Activated CD4-positive, alpha-beta T cell treated with anti-CD3 and anti-CD28 coated beads for 1 hour (primary cell): ENCODE measurements around the gene PLP1.

Experiments
- DNase-seq: peaks from one replicate; pipeline ENCODE4 v3.0.0-alpha.2; 2020

PLP1 gene

DNA sequence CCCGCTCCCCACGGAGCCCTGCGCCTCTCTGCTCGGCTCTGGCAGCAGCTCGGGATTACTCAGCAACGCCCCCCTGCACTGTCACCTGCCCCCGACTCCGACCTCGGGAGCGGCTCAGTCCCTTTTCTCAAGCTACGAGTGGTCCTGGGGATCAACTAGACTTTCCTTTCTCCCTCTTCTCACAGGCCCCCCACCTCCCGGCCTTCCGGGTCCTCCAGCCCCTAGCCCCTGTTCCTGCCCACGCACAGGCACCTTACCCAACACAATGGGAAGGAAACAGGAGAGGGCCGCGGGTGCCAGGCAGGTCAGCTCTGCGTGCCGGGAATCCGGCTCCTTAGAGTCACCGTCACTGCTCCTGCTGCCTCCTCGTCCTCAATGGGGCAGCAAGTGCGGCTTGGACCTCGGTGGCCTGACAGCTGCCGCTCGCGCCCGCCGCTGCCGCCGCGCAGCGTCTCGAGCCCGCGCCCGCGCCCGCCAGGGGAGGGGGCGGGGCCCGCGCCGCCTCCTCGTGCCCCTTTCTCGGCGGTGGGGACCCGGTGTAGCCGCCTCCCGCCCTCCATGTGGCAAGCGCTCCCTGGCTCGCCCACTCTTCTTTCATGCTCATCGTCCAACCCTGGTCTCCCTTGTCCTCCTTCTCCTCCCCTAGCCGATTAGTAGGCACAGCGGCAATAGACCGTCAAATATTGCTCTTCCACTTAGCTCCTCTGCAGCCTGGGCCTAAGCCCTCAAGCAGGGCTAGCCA, 55.3 kb downstream of the PLP1 start, which contains the start of gene RAB9B:
Gene RAB9B, minus strand, starts transcription at position 455 of the 742 bp plus-strand sequence. CDS start 6,473 bp downstream, outside the sequence.
- DNase-seq, result peak; percentile 50

- no peak for DNase-seq
These were observed 62.8 kb downstream of the PLP1 start for GRCh38 chrX:103839404-103839803.
